GM23338 (cell line): Measurements from ENCODE around the gene NKAIN2. TPM values are rescaled to one million over a fixed set of nuclear protein-coding genes. Genes with fewer than 3 reads are reported as not detected.
A peak's percentile ranks its signal among the peaks of the same experiment; 100 is the strongest.

Experiments used
- ATAC-seq: fragments of 200-7000 bp; cut with Tn5 transposase; 3 replicates; pipeline ENCODE4 v1.9.1; 2020
- DNase-seq: peaks from one replicate; pipeline ENCODE4 v3.0.0-alpha.2; 2015; ENCODE audit warnings: low spot score
- H2AFZ ChIP-seq: fragments of 200-600 bp; sonication (generic); 2 replicates; pipeline ENCODE4 v1.8.0; 2016; ENCODE audit warnings: antibody characterized with exemption, mild to moderate bottlenecking, moderate library complexity
- H3F3A ChIP-seq: fragments of 200-600 bp; sonication (generic); replicated peaks from 2 replicates; pipeline ENCODE4 v1.8.0; 2017; ENCODE audit warnings: antibody characterized with exemption, mixed run types, low read depth
- H3K27ac ChIP-seq: fragments of 200-600 bp; sonication (generic); 2 replicates; pipeline ENCODE4 v1.6.1; 2016; ENCODE audit warnings: low read depth
- H3K27me3 ChIP-seq: fragments of 200-600 bp; sonication (generic); 2 replicates; pipeline ENCODE4 v1.8.0; 2016; ENCODE audit warnings: mild to moderate bottlenecking, mixed run types, moderate library complexity; ENCODE audit not compliant: insufficient read depth
- H3K36me3 ChIP-seq: fragments of 200-600 bp; sonication (generic); 2 replicates; pipeline ENCODE4 v1.8.0; 2016; ENCODE audit warnings: mild to moderate bottlenecking; ENCODE audit not compliant: insufficient read depth
- H3K4me1 ChIP-seq: fragments of 200-600 bp; sonication (generic); 2 replicates; pipeline ENCODE4 v1.8.0; 2016; ENCODE audit warnings: mild to moderate bottlenecking, moderate library complexity; ENCODE audit not compliant: insufficient read depth
- H3K4me2 ChIP-seq: fragments of 200-600 bp; sonication (generic); 2 replicates; pipeline ENCODE4 v1.7.1; 2017; ENCODE audit warnings: mixed run types
- H3K4me3 ChIP-seq: fragments of 200-600 bp; sonication (generic); 2 replicates; pipeline ENCODE4 v1.6.1; 2016; ENCODE audit warnings: mixed run types
- H3K79me2 ChIP-seq: fragments of 200-600 bp; sonication (generic); replicated peaks from 2 replicates; pipeline ENCODE4 v1.8.0; 2017; ENCODE audit warnings: mild to moderate bottlenecking; ENCODE audit not compliant: insufficient read depth
- H3K9me2 ChIP-seq: fragments of 200-600 bp; sonication (generic); 2 replicates; pipeline ENCODE4 v1.8.0; 2017; ENCODE audit not compliant: insufficient read depth
- H4K20me1 ChIP-seq: fragments of 200-600 bp; sonication (generic); replicated peaks from 2 replicates; pipeline ENCODE4 v1.8.0; 2017; ENCODE audit warnings: mild to moderate bottlenecking; ENCODE audit not compliant: insufficient read depth
- H3K27ac Mint-ChIP-seq: 2 replicates; pipeline ENCODE4 v1.8.0; 2020; ENCODE audit warnings: inconsistent platforms, mild to moderate bottlenecking, moderate library complexity, mixed read lengths
- H3K27me3 Mint-ChIP-seq: 3 replicates; pipeline ENCODE4 v1.8.0; 2022; ENCODE audit warnings: low read depth, mild to moderate bottlenecking, moderate library complexity, mixed read lengths, inconsistent platforms; ENCODE audit not compliant: insufficient read depth, poor library complexity
- H3K36me3 Mint-ChIP-seq: 3 replicates; pipeline ENCODE4 v1.8.0; 2021; ENCODE audit warnings: low read depth, mild to moderate bottlenecking, inconsistent platforms, moderate library complexity, mixed read lengths
- H3K4me1 Mint-ChIP-seq: 3 replicates; pipeline ENCODE4 v1.8.0; 2020; ENCODE audit warnings: mild to moderate bottlenecking, inconsistent platforms, mixed read lengths
- H3K4me3 Mint-ChIP-seq: 3 replicates; pipeline ENCODE4 v1.8.0; 2021; ENCODE audit warnings: moderate library complexity, mild to moderate bottlenecking, inconsistent platforms, mixed read lengths
- H3K9me3 Mint-ChIP-seq: 3 replicates; pipeline ENCODE4 v1.8.0; 2020; ENCODE audit warnings: moderate library complexity, mild to moderate bottlenecking, inconsistent platforms, mixed read lengths
- CREB1 ChIP-seq: fragments of 250-450 bp; sonication (Bioruptor Pico); IDR thresholded peaks from 2 replicates; pipeline ENCODE4 v1.5.0; 2020; ENCODE audit warnings: low read depth, mild to moderate bottlenecking, moderate library complexity
- EZH2 ChIP-seq: fragments of 200-600 bp; sonication (generic); IDR thresholded peaks from one replicate; pipeline ENCODE4 v1.8.0; 2017; ENCODE audit warnings: antibody characterized with exemption, mild to moderate bottlenecking, low read depth; ENCODE audit not compliant: unreplicated experiment
- EZH2phosphoT487 ChIP-seq: fragments of 200-600 bp; sonication (generic); IDR thresholded peaks from one replicate; pipeline ENCODE4 v1.8.1; 2018; ENCODE audit warnings: antibody characterized with exemption; ENCODE audit not compliant: unreplicated experiment
- POLR2AphosphoS5 ChIP-seq: IDR thresholded peaks from 2 replicates; pipeline ENCODE4 v1.6.1; 2016; ENCODE audit warnings: antibody characterized with exemption, low read depth
- STAT1 ChIP-seq: IDR thresholded peaks from one replicate; pipeline ENCODE4 v1.6.1; 2016; ENCODE audit warnings: antibody characterized with exemption; ENCODE audit not compliant: unreplicated experiment
- ZNF331 ChIP-seq: fragments of 250-450 bp; sonication (Bioruptor Pico); IDR thresholded peaks from 2 replicates; pipeline ENCODE4 v1.5.0; 2020; ENCODE audit warnings: low read depth, mild to moderate bottlenecking, moderate library complexity
- polyA plus RNA-seq: library from polyadenylated mRNA; unstranded; fragments of >200 nt; fragmentation: Nextera tagmentation; extraction: Ambion mirVana; gene quantifications from 2 replicates; pipeline ENCODE4 v1.2.1, GENCODE V29; 2016
- total RNA-seq: library from RNA; depleted of rRNA; stranded (reverse); fragments of >200 nt; shearing (Covaris generic); gene quantifications from 2 replicates; pipeline ENCODE4 v1.2.3, GENCODE V29; 2014
- TF ChIP-seq, protein P1 (sequence below): IDR thresholded peaks from one replicate; pipeline ENCODE4 v1.6.1; 2018; ENCODE audit warnings: antibody characterized with exemption; ENCODE audit not compliant: unreplicated experiment
- TF ChIP-seq, protein P2 (sequence below), 2 experiments: fragments of 200-600 bp in 1 of 2; sonication (generic) in 1 of 2; conservative IDR thresholded peaks; 2 replicates each; pipeline versions ENCODE4 v1.5.1 to v1.6.1; 2016 to 2017; ENCODE audit warnings: antibody characterized with exemption in 2 of 2, low read depth in 2 of 2, mild to moderate bottlenecking in 2 of 2, moderate library complexity in 1 of 2

Gene NKAIN2
- total and polyA plus RNA-seq, 2 experiments from 2014 or later = 0.39 to 1.1 TPM

DNA sequence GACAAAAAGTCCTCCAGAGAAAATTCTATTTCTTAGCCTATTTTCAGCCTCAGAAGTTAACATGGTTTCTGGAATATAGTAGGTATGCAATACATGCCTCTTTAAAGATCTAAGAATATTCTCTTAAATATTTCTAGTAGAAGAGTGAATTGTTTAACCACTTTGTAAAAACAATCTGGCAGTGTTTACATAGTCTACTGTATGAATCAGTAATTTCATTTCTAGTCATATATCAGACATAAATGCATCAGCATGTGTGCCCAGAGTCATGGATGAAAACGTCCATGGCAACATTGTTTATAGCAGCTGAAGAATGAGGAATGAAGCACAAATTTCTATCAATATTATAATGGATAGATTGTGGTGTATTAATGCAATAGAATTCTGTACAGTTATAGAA, 124.9 kb downstream of the NKAIN2 start:
- Mint-ChIP-seq H3K4me1 (no peaks in the 10 kb centered on the region), H3K36me3 (no peaks in the 10 kb centered on the region), H3K27ac (no peak overlapping the region), H3K27me3 (no peaks in the 10 kb centered on the region), H3K4me3 (no peak overlapping the region), H3K9me3 (no peaks in the 10 kb centered on the region)
- no peaks in the 10 kb centered on the region for H3F3A ChIP-seq
- H2AFZ ChIP-seq = no peak overlapping the region
- DNase-seq (no peak), ATAC-seq (no peak)
- no peaks in the 10 kb centered on the region for H3K36me3 ChIP-seq
- H3K4me2 ChIP-seq = no peak overlapping the region
- no peaks in the 10 kb centered on the region for H3K4me1 ChIP-seq
- no peak overlapping the region for H3K27ac ChIP-seq
- H3K9me2 ChIP-seq = no peaks in the 10 kb centered on the region; the same call in 1 of the 2 replicates
- TF ChIP-seq, protein P1, sequence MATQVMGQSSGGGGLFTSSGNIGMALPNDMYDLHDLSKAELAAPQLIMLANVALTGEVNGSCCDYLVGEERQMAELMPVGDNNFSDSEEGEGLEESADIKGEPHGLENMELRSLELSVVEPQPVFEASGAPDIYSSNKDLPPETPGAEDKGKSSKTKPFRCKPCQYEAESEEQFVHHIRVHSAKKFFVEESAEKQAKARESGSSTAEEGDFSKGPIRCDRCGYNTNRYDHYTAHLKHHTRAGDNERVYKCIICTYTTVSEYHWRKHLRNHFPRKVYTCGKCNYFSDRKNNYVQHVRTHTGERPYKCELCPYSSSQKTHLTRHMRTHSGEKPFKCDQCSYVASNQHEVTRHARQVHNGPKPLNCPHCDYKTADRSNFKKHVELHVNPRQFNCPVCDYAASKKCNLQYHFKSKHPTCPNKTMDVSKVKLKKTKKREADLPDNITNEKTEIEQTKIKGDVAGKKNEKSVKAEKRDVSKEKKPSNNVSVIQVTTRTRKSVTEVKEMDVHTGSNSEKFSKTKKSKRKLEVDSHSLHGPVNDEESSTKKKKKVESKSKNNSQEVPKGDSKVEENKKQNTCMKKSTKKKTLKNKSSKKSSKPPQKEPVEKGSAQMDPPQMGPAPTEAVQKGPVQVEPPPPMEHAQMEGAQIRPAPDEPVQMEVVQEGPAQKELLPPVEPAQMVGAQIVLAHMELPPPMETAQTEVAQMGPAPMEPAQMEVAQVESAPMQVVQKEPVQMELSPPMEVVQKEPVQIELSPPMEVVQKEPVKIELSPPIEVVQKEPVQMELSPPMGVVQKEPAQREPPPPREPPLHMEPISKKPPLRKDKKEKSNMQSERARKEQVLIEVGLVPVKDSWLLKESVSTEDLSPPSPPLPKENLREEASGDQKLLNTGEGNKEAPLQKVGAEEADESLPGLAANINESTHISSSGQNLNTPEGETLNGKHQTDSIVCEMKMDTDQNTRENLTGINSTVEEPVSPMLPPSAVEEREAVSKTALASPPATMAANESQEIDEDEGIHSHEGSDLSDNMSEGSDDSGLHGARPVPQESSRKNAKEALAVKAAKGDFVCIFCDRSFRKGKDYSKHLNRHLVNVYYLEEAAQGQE = no peak
- TF ChIP-seq EZH2 = no peak
- H4K20me1 ChIP-seq = no peaks in the 10 kb centered on the region
- H3K79me2 ChIP-seq = no peaks in the 10 kb centered on the region
- no peak overlapping the region for H3K4me3 ChIP-seq
- H3K27me3 ChIP-seq = no peaks in the 10 kb centered on the region

DNA sequence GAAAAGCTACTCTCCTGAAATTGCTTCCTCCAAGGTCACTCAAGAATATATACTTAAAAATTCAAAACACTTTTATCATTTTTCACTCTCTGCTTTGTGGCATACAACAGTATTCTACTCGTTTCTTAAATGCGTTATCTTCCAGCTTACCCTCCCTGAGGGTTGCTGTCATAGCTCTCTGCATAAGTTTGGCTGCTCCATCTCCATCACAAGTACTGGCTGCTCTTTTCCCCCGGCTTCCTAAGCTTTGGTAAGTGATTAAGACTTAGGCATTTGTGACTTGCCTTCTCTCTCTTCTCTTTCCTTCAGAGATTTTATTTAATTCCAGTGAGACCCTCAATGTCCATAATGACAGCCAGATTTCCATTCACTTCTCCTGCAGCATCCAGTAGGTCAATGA, 128.3 kb downstream of the NKAIN2 start:
- no peak overlapping the region for H3K27ac Mint-ChIP-seq
- no peak overlapping the region for H3K4me2 ChIP-seq
- H3K4me3 Mint-ChIP-seq = no peak overlapping the region
- H3F3A ChIP-seq = no peaks in the 10 kb centered on the region
- H3K36me3 Mint-ChIP-seq = no peaks in the 10 kb centered on the region
- H3K4me3 ChIP-seq = no peak overlapping the region
- no peaks in the 10 kb centered on the region for H3K4me1 ChIP-seq
- H3K9me3 Mint-ChIP-seq = no peaks in the 10 kb centered on the region
- H2AFZ ChIP-seq = no peak overlapping the region
- ATAC-seq (peak; percentile 71), DNase-seq (peak; percentile 24)
- no peak overlapping the region for H3K27ac ChIP-seq
- no peaks in the 10 kb centered on the region for H3K4me1 Mint-ChIP-seq
- H3K9me2 ChIP-seq = no peaks in the 10 kb centered on the region; the same call in 1 of the 2 replicates
- no peak for TF ChIP-seq CREB1 (CRISPR knock-in tag)
- TF ChIP-seq STAT1 = no peak
- TF ChIP-seq, protein P1 = no peak
- TF ChIP-seq ZNF331 (CRISPR knock-in tag) = no peak
- TF ChIP-seq, protein P2, sequence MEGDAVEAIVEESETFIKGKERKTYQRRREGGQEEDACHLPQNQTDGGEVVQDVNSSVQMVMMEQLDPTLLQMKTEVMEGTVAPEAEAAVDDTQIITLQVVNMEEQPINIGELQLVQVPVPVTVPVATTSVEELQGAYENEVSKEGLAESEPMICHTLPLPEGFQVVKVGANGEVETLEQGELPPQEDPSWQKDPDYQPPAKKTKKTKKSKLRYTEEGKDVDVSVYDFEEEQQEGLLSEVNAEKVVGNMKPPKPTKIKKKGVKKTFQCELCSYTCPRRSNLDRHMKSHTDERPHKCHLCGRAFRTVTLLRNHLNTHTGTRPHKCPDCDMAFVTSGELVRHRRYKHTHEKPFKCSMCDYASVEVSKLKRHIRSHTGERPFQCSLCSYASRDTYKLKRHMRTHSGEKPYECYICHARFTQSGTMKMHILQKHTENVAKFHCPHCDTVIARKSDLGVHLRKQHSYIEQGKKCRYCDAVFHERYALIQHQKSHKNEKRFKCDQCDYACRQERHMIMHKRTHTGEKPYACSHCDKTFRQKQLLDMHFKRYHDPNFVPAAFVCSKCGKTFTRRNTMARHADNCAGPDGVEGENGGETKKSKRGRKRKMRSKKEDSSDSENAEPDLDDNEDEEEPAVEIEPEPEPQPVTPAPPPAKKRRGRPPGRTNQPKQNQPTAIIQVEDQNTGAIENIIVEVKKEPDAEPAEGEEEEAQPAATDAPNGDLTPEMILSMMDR (conservative IDR thresholded peaks at IDR 0.05; ENCODE audit: low read depth in 2 of 2) = no peak
- TF ChIP-seq POLR2AphosphoS5 = no peak
- no peak for TF ChIP-seq EZH2phosphoT487
- no peaks in the 10 kb centered on the region for H3K27me3 ChIP-seq
- H3K36me3 ChIP-seq = no peaks in the 10 kb centered on the region
- no peaks in the 10 kb centered on the region for H4K20me1 ChIP-seq
- H3K27me3 Mint-ChIP-seq = no peaks in the 10 kb centered on the region
- no peaks in the 10 kb centered on the region for H3K79me2 ChIP-seq
